CD4-positive, alpha-beta memory T cell (primary cell): ENCODE measurements around the gene ILDR2. TPM values are rescaled to one million over a fixed set of nuclear protein-coding genes. Genes with fewer than 3 reads are reported as not detected.

ENCODE experiments used
- CTCF ChIA-PET: fragments of 350-600 bp; sonication (Branson Sonifier 250); formaldehyde crosslinking; loops from one replicate; lab custom pipeline; 2021; ENCODE audit warnings: inconsistent platforms; ENCODE audit not compliant: partially characterized antibody; lab: Charles Lee
- POLR2A ChIA-PET: fragments of 350-600 bp; sonication (Branson Sonifier 250); formaldehyde crosslinking; loops from one replicate; lab custom pipeline; 2021; ENCODE audit not compliant: partially characterized antibody; lab: Charles Lee
- DNase-seq, 5 donors: peaks; one replicate each; pipeline versions ENCODE4 v3.0.0 to v3.0.0-alpha.2; 2020 to 2022; ENCODE audit warnings: mixed read lengths in 1 of 5
- H3K27ac ChIP-seq: one replicate; pipeline ENCODE4 v1.7.0; 2013; ENCODE audit warnings: low read depth, low read length
- H3K27me3 ChIP-seq: 2 replicates; pipeline ENCODE4 v1.7.0; 2013; ENCODE audit warnings: mild to moderate bottlenecking, low read length, moderate library complexity; ENCODE audit not compliant: insufficient read depth
- H3K36me3 ChIP-seq: 2 replicates; pipeline ENCODE4 v1.7.0; 2013; ENCODE audit warnings: mild to moderate bottlenecking, low read length, moderate library complexity; ENCODE audit not compliant: insufficient read depth
- H3K4me1 ChIP-seq: 2 replicates; pipeline ENCODE4 v1.7.0; 2013; ENCODE audit warnings: mild to moderate bottlenecking, low read length, moderate library complexity; ENCODE audit not compliant: insufficient read depth
- H3K4me3 ChIP-seq, 2 donors: one replicate each; pipeline ENCODE4 v1.7.0; 2013; ENCODE audit warnings: low read length in 2 of 2, mild to moderate bottlenecking in 1 of 2
- H3K9me3 ChIP-seq, 2 donors: one replicate each; pipeline ENCODE4 v1.7.0; 2013; ENCODE audit warnings: low read length in 2 of 2, control low read depth in 1 of 2; ENCODE audit not compliant: control insufficient read depth in 1 of 2
- H3K27ac Mint-ChIP-seq, 7 donors: one replicate each; pipeline ENCODE4 v1.8.0; 2020 to 2021; ENCODE audit warnings: mixed read lengths in 7 of 7, mild to moderate bottlenecking in 6 of 7, inconsistent platforms in 3 of 7, moderate library complexity in 3 of 7
- H3K27me3 Mint-ChIP-seq, 2 donors: one replicate each; pipeline ENCODE4 v1.8.0; 2020 to 2021; ENCODE audit warnings: mixed read lengths in 2 of 2
- H3K36me3 Mint-ChIP-seq, 2 donors: one replicate each; pipeline ENCODE4 v1.8.0; 2020 to 2021; ENCODE audit warnings: mixed read lengths in 2 of 2, inconsistent platforms in 1 of 2, mild to moderate bottlenecking in 1 of 2
- H3K4me1 Mint-ChIP-seq, 4 donors: one replicate each; pipeline ENCODE4 v1.8.0; 2020 to 2021; ENCODE audit warnings: mixed read lengths in 4 of 4, mild to moderate bottlenecking in 1 of 4
- H3K4me3 Mint-ChIP-seq, 8 donors: one replicate each; pipeline ENCODE4 v1.8.0; 2020 to 2021; ENCODE audit warnings: mixed read lengths in 8 of 8, mild to moderate bottlenecking in 7 of 8, moderate library complexity in 6 of 8, inconsistent platforms in 3 of 8
- H3K9me3 Mint-ChIP-seq, 8 donors: one replicate each; pipeline ENCODE4 v1.8.0; 2020 to 2021; ENCODE audit warnings: mixed read lengths in 8 of 8, mild to moderate bottlenecking in 5 of 8, inconsistent platforms in 3 of 8, moderate library complexity in 1 of 8
- intact Hi-C: fragments of 100-400 bp; cut with micrococcal nuclease; formaldehyde crosslinking; loops from one replicate; pipeline ENCODE4 v1.15.1; 2023
- polyA plus RNA-seq, 2 donors: library from polyadenylated mRNA; unstranded; fragments of 300-500 nt; fragmentation: Illumina TruSeq; gene quantifications; one replicate each; pipeline ENCODE4 v1.2.3, GENCODE V29; 2021
- total RNA-seq, 2 experiments: library from RNA; stranded (reverse); gene quantifications; one replicate each; pipeline ENCODE4 v1.2.3, GENCODE V29; 2021

ILDR2 gene
- total and polyA plus RNA-seq, 4 experiments from 2014 or later = 0.21 to 0.52 (median 0.25) TPM; not detected in 1

DNA sequence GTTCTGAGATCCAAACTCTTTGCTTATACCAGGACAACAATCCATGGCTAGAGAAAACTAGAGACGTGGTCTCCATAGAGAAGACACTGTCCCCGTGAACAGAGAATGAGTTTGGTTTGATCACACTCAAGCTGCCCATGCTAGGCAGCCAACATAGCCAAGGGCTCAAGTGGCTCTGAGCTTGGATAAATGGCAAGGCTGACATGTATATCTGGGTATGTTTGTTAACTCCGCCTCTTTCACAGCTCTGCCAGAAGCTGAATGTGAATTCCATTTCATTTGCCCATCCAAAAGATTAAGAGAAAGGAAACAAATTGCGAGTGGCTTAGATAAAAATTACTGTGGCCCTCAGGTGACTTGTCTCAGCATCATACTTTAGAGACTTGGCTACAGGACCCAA is 38.0 kb downstream of the ILDR2 start:
- H3K27me3 Mint-ChIP-seq = peaks cover 2 to 8% of the 10 kb centered on the region in 2 donors
- H3K27ac ChIP-seq = no peak overlapping the region
- POLR2A ChIA-PET = no interaction called here
- no peaks in the 10 kb centered on the region for H3K4me1 Mint-ChIP-seq
- H3K27me3 ChIP-seq = no peaks in the 10 kb centered on the region
- no peaks in the 10 kb centered on the region for H3K4me1 ChIP-seq
- DNase-seq = no peak
- intact Hi-C loops = no loop called here
- H3K36me3 ChIP-seq = no peaks in the 10 kb centered on the region
- no peak overlapping the region for H3K4me3 Mint-ChIP-seq
- no peaks in the 10 kb centered on the region for H3K9me3 ChIP-seq
- H3K36me3 Mint-ChIP-seq = no peaks in the 10 kb centered on the region
- H3K4me3 ChIP-seq = no peak overlapping the region
- no peak overlapping the region for H3K27ac Mint-ChIP-seq
- CTCF ChIA-PET = no interaction called here
- no peaks in the 10 kb centered on the region for H3K9me3 Mint-ChIP-seq

DNA sequence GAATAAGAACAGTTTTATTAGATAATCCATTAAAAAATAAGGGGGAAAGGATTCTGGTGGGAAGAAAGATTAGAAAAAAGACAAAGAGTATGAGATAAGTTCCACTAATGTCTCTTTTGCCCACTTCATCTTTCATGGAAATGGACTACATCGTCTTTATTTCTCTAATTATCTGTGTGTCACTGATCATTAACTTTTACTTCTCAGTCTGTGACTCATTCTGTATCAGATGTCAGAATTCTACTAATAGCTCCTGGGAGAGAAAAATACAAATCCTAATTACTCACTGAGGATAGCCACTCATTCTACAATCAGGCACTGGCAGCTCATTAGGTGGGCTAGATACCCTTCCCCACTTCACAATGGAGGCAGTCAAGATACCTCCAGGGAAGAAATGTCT is 41.7 kb downstream of the ILDR2 start:
- DNase-seq = no peak
- no peak overlapping the region for H3K4me3 ChIP-seq
- no peak overlapping the region for H3K4me3 Mint-ChIP-seq
- no peaks in the 10 kb centered on the region for H3K27me3 ChIP-seq
- ChIA-PET CTCF (interaction anchor here (1.0 to 1.3 kb wide), 3 partner anchors 17 to 126 kb away, joined by 3 to 4 read pairs (median 3); no protein-coding TSS in a partner anchor), POLR2A (no interaction called here)
- no peak overlapping the region for H3K27ac ChIP-seq
- no peaks in the 10 kb centered on the region for H3K36me3 Mint-ChIP-seq
- intact Hi-C loops = no loop called here
- H3K9me3 Mint-ChIP-seq = no peaks in the 10 kb centered on the region
- H3K9me3 ChIP-seq = no peaks in the 10 kb centered on the region
- H3K4me1 Mint-ChIP-seq = no peaks in the 10 kb centered on the region
- H3K27me3 Mint-ChIP-seq = peaks cover 3 to 6% of the 10 kb centered on the region in 2 donors
- H3K4me1 ChIP-seq = no peaks in the 10 kb centered on the region
- no peak overlapping the region for H3K27ac Mint-ChIP-seq
- H3K36me3 ChIP-seq = no peaks in the 10 kb centered on the region

DNA sequence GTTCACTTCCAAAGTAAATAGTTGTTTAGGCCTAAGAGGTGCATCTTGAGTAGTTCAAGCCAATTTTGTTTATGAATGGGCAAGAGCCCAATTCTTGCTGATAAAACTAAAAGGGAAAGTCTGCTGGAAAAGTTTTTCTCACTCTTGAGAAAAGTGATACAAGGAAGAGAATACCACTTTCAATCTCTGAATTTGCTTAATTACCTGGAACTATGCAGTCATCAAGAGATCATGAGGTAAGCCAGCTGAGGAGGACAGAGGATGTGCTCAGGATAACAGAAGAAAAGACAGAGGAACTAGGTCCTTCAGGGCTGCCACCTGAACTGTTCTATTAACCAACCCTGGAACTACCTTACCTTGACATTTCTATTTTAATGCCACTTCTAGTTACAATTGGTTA is 42.2 kb downstream of the ILDR2 start:
- Mint-ChIP-seq H3K9me3 (no peaks in the 10 kb centered on the region), H3K27ac (no peak overlapping the region), H3K4me3 (no peak overlapping the region), H3K4me1 (no peaks in the 10 kb centered on the region), H3K36me3 (no peaks in the 10 kb centered on the region), H3K27me3 (peaks cover 3 to 6% of the 10 kb centered on the region in 2 donors)
- Histone ChIP-seq H3K27me3 (no peaks in the 10 kb centered on the region), H3K4me1 (no peaks in the 10 kb centered on the region), H3K4me3 (no peak overlapping the region), H3K9me3 (no peaks in the 10 kb centered on the region), H3K36me3 (no peaks in the 10 kb centered on the region), H3K27ac (no peak overlapping the region)
- ChIA-PET CTCF (interaction anchor here (1.0 kb wide), 1 partner anchor 126 kb away, joined by 3 read pairs; no protein-coding TSS in a partner anchor), POLR2A (no interaction called here)
- intact Hi-C loops = no loop called here
- no peak for DNase-seq

DNA sequence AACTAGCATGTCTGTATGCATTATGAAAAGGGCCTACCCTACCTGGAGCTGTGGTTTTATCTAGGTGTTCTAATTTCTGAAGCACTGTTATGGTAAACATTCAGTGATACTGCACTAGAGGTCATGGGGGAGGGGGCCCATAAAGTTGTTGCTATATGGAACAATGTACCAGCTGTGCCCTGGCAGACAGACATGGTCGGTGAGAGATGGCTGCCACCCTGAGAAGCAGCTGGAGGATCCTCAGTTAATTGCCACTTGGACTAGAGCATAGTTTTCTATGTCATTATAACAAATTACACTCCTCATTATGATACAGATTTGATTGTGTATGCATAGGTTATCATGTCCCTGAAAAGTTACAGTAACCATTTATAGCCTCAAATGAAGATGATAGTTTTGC is 45.4 kb downstream of the ILDR2 start:
- no peak overlapping the region for H3K27ac Mint-ChIP-seq
- no peaks in the 10 kb centered on the region for H3K9me3 ChIP-seq
- H3K27ac ChIP-seq = no peak overlapping the region
- H3K36me3 Mint-ChIP-seq = no peaks in the 10 kb centered on the region
- intact Hi-C loops = no loop called here
- H3K27me3 ChIP-seq = no peaks in the 10 kb centered on the region
- H3K9me3 Mint-ChIP-seq = no peaks in the 10 kb centered on the region
- DNase-seq = no peak
- no peaks in the 10 kb centered on the region for H3K36me3 ChIP-seq
- no peak overlapping the region for H3K4me3 ChIP-seq
- peaks cover 2 to 3% of the 10 kb centered on the region in 2 donors for H3K27me3 Mint-ChIP-seq
- no peaks in the 10 kb centered on the region for H3K4me1 Mint-ChIP-seq
- no peaks in the 10 kb centered on the region for H3K4me1 ChIP-seq
- ChIA-PET POLR2A (no interaction called here), CTCF (interaction anchor here (1.1 to 1.2 kb wide), 2 partner anchors 20 to 130 kb away, joined by 3 read pairs; no protein-coding TSS in a partner anchor)
- H3K4me3 Mint-ChIP-seq = no peak overlapping the region

DNA sequence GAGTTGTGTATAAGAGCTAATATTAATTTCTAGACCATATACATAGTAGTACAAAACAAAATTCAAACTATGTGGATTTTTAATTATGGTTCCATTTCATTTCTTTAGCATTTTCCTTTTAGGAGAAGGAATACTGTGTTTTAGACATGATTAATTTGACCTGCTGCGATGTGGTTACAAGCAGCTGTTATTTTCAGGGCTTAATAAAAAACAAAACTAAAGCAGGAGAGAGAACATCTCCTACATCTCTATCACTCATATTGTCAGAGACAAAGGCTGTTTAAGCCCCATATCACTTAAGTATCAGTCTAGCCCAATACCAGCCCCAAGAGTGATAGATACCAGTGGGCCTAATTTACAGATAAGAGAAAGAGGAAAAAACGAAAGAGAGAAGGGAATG is 47.6 kb downstream of the ILDR2 start:
- H3K27me3 ChIP-seq = no peaks in the 10 kb centered on the region
- ChIA-PET CTCF (interaction anchor here (1.0 to 2.3 kb wide), 2 partner anchors 17 to 131 kb away, joined by 3 to 8 read pairs; no protein-coding TSS in a partner anchor), POLR2A (no interaction called here)
- H3K4me1 ChIP-seq = no peaks in the 10 kb centered on the region
- H3K4me1 Mint-ChIP-seq = no peaks in the 10 kb centered on the region
- no peak overlapping the region for H3K27ac Mint-ChIP-seq
- no peaks in the 10 kb centered on the region for H3K9me3 Mint-ChIP-seq
- H3K4me3 ChIP-seq = no peak overlapping the region
- no peak for DNase-seq
- H3K27me3 Mint-ChIP-seq = peaks cover 0 to 7% of the 10 kb centered on the region in 2 donors
- no peaks in the 10 kb centered on the region for H3K36me3 Mint-ChIP-seq
- intact Hi-C loops = no loop called here
- no peaks in the 10 kb centered on the region for H3K9me3 ChIP-seq
- no peak overlapping the region for H3K27ac ChIP-seq
- no peaks in the 10 kb centered on the region for H3K36me3 ChIP-seq
- no peak overlapping the region for H3K4me3 Mint-ChIP-seq

DNA sequence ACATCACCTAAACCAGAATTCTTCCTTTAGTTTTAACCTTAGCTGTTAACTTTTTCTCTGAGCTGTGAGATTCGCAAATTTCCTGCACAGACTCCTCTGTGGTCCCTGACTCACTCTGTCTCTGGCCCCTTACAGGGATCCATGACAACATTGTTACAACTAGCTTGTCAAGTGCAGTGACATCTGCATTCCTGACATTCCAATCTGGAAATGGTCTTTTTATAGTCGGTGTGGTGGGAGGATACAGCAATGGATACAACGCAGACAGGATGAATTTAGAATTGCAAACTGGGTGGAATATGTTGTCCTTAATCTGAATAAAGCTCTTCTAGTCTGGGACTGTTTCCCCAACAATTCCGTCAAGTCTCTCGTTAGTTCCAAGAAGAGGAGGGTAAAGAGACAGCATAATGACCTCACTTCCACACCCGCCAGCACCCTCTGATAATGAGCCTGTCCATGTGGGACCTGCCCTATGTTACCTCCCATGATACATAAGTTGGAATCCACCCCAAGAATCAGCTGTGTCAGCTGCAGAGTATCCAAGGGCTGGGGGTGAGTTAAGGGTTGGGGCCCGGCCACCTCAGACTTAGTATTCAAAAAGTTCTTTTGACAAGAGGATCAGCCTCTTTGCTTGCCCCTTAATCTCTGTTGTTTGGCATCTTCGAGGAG is 49.4 kb downstream of the ILDR2 start:
- H3K27ac ChIP-seq = no peak overlapping the region
- H3K36me3 ChIP-seq = no peaks in the 10 kb centered on the region
- no peak overlapping the region for H3K4me3 ChIP-seq
- intact Hi-C loops = no loop called here
- H3K27ac Mint-ChIP-seq = no peak overlapping the region
- no peaks in the 10 kb centered on the region for H3K9me3 ChIP-seq
- H3K36me3 Mint-ChIP-seq = no peaks in the 10 kb centered on the region
- no peak overlapping the region for H3K4me3 Mint-ChIP-seq
- H3K4me1 Mint-ChIP-seq = no peaks in the 10 kb centered on the region
- H3K9me3 Mint-ChIP-seq = no peaks in the 10 kb centered on the region
- H3K27me3 ChIP-seq = no peaks in the 10 kb centered on the region
- no peak for DNase-seq
- POLR2A ChIA-PET = no interaction called here
- H3K27me3 Mint-ChIP-seq = peaks cover 11 to 17% of the 10 kb centered on the region in 2 donors
- CTCF ChIA-PET = interaction anchor here (0.9 to 1.6 kb wide), 3 partner anchors 9 to 134 kb away, joined by 3 to 7 read pairs (median 5); no protein-coding TSS in a partner anchor
- no peaks in the 10 kb centered on the region for H3K4me1 ChIP-seq

DNA sequence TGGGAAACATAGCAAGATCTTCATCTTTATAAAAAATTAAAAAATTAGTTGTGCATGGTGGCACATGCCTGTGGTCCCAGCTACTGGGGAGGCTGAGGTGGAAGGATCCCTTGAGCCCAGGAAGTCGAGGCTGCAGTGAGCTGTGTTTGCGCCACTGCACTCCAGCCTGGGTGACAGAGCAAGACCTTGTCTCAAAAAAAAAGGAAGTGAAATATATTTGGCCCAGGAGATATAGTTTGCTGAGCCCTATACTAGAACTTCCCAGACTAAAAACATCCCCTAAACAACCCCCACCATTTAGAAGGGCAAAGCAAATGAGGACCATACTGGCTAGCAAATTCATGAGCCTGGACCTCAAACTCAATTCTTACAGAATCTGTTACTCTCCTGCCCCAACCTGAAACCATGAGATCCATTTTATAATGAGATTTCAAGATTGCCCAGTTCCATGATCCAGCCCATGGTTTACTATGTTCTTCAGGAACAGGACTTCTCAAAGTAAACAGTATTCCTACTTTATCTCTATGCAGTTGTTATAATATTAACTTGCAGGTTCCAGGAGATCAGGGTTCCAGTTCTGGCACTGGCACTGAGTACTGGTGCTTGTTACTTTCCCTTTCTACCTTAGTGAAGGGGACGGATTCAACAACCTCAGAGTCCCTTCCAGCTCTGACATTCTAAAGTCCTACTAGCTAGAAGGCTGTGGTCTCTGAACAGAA is 50.4 kb downstream of the ILDR2 start:
- Histone ChIP-seq H3K9me3 (no peaks in the 10 kb centered on the region), H3K36me3 (no peaks in the 10 kb centered on the region), H3K4me1 (no peaks in the 10 kb centered on the region), H3K4me3 (no peak overlapping the region), H3K27me3 (no peaks in the 10 kb centered on the region), H3K27ac (no peak overlapping the region)
- CTCF ChIA-PET = interaction anchor here (1.3 to 1.6 kb wide), 2 partner anchors 14 to 135 kb away, joined by 5 to 7 read pairs; no protein-coding TSS in a partner anchor
- no peaks in the 10 kb centered on the region for H3K36me3 Mint-ChIP-seq
- H3K27me3 Mint-ChIP-seq = peaks cover 14 to 21% of the 10 kb centered on the region in 2 donors
- DNase-seq = no peak
- no peaks in the 10 kb centered on the region for H3K9me3 Mint-ChIP-seq
- H3K27ac Mint-ChIP-seq = no peak overlapping the region
- intact Hi-C loops = no loop called here
- peaks cover 0 to 1% (median 0%) of the 10 kb centered on the region in 4 donors for H3K4me1 Mint-ChIP-seq
- POLR2A ChIA-PET = no interaction called here
- no peak overlapping the region for H3K4me3 Mint-ChIP-seq
